Adrenal gland (tissue), 12 donors: ENCODE measurements around the gene NDUFA3. TPM values are rescaled to one million over a fixed set of nuclear protein-coding genes. Genes with fewer than 3 reads are reported as not detected.

Experiments used
- DNase-seq, 7 donors: peaks; one replicate each; pipeline ENCODE4 v3.0.0-alpha.2; 2019 to 2020
- H3K27ac ChIP-seq, 5 donors: fragments of 200-600 bp; sonication (generic) in 4 of 5; 1 replicate in 3 of 5; 2 replicates in 2 of 5; pipeline versions ENCODE4 v1.5.1 to v1.8.0; 2016 to 2020; ENCODE audit warnings: mild to moderate bottlenecking in 1 of 5
- H3K27me3 ChIP-seq: fragments of 200-600 bp; 2 replicates; pipeline ENCODE4 v1.8.0; 2021
- H3K36me3 ChIP-seq, 2 donors: fragments of 200-600 bp; replicated peaks in 1 of 2; 1 replicate in 1 of 2; 2 replicates in 1 of 2; pipeline versions ENCODE4 v1.5.1 to v1.8.0; 2018 to 2022
- H3K4me1 ChIP-seq, 2 donors: fragments of 200-600 bp; replicated peaks in 1 of 2; 1 replicate in 1 of 2; 2 replicates in 1 of 2; pipeline versions ENCODE4 v1.5.1 to v1.8.0; 2018 to 2021
- H3K4me3 ChIP-seq, 4 donors: fragments of 200-600 bp; sonication (generic) in 3 of 4; one replicate each; pipeline ENCODE4 v1.5.1; 2016 to 2018
- H3K9me3 ChIP-seq, 3 donors: fragments of 200-600 bp; sonication (generic) in 1 of 3; replicated peaks in 1 of 3; 1 replicate in 2 of 3; 2 replicates in 1 of 3; pipeline versions ENCODE4 v1.5.1 to v1.8.0; 2016 to 2021
- CTCF ChIP-seq, 6 experiments: fragments of 450-650 bp in 4 of 6; fragments of 200-600 bp in 2 of 6; sonication (generic) in 1 of 6; IDR thresholded peaks; 1 replicate in 5 of 6; 2 replicates in 1 of 6; pipeline versions ENCODE4 v1.5.1 to v1.8.0; 2016 to 2021; ENCODE audit warnings: antibody characterized with exemption in 6 of 6, mild to moderate bottlenecking in 2 of 6, moderate library complexity in 1 of 6
- POLR2A ChIP-seq, 2 donors: fragments of 450-650 bp; IDR thresholded peaks; one replicate each; pipeline ENCODE4 v1.6.1; 2017; ENCODE audit warnings: antibody characterized with exemption in 2 of 2, mild to moderate bottlenecking in 2 of 2, moderate library complexity in 1 of 2
- WGBS, 4 donors: extraction: QIAGEN DNeasy Blood & Tissue Kit in 2 of 4; methylation state at CpG; one replicate each; pipeline versions ENCODE4 v1.1.5 to v1.1.7; 2013 to 2017; 5-methylcytosine and 5-hydroxymethylcytosine counted together
- intact Hi-C, 2 donors: fragments of 100-400 bp; cut with DNase I; formaldehyde crosslinking; loops; one replicate each; pipeline versions ENCODE4 v1.14.1 to v1.15.0; 2022 to 2023
- polyA plus RNA-seq, 3 donors: library from polyadenylated mRNA; stranded (reverse); fragments of 200-250 nt in 2 of 3; fragments of 350-450 nt in 1 of 3; fragmentation: Illumina TruSeq in 1 of 3; extraction: RNeasy Lipid Tissue Mini Kit (QIAGEN cat#74804) in 1 of 3; gene quantifications; one replicate each; pipeline ENCODE4 v1.2.3, GENCODE V29; 2013 to 2014
- total RNA-seq, 9 donors: library from RNA; depleted of rRNA in 4 of 9; stranded (reverse); fragments of >200 nt in 4 of 9; fragments of 120-200 nt in 1 of 9; fragmentation: NEBNext Ultra II Directional in 1 of 9; extraction: Animal tissue kit (Norgen Biotek cat#: 25700) in 1 of 9; gene quantifications; one replicate each; pipeline versions ENCODE4 v1.1.0 to v1.2.4, GENCODE V29; 2013 to 2023
- donor health status: healthy with polysubstance abuse.
- donor health status: Bipolar disorder and iron deficiency.
- donor health status: DM: yes; HTN: yes; CAD: no.
- donor health status: DM: no; HTN: no; CAD: no.
- donor health status: DM: no; HTN: no; CAD: no.
- donor health status: DM: yes; HTN: yes; CAD: no.

Gene NDUFA3
- total and polyA plus RNA-seq, 12 donors, result 33.2 to 1,730 (median 173) TPM

GRCh38 chr19:54136864-54137698, 34.4 kb downstream of the NDUFA3 start:
- Histone ChIP-seq H3K27me3 (no peaks in the 10 kb centered on the region), H3K36me3 (no peaks in the 10 kb centered on the region), H3K9me3 (no peaks in the 10 kb centered on the region), H3K4me3 (peak overlapping the region in 2 of 4 donors; percentile 84 to 100), H3K4me1 (peaks cover 21 to 39% of the 10 kb centered on the region in 2 donors), H3K27ac (peak overlapping the region; percentile 28 to 99 (median 93))
- intact Hi-C loops, result no loop called here
- DNase-seq, result peak; percentile 99 to 100 (median 100)
- WGBS, 4 donors, result 0 to 1% (median 0%) methylated on average over 30 to 46 of the region's 46 CpGs
- TF ChIP-seq POLR2A (IDR thresholded peaks at IDR 0.05) (peak in 1 of 2 donors; percentile 82), CTCF (IDR thresholded peaks at IDR 0.05) (no peak)

GRCh38 chr19:54137699-54138488, 35.2 kb downstream of the NDUFA3 start, which contains the start of gene CNOT3:
CNOT3 (plus strand) TSS chr19:54137762; CDS start chr19:54142979, 5,217 bp downstream.
- DNase-seq, result peak in 1 of 7 donors; percentile 54
- Histone ChIP-seq H3K9me3 (no peaks in the 10 kb centered on the region), H3K4me1 (peaks cover 21 to 39% of the 10 kb centered on the region in 2 donors), H3K4me3 (peak within 1 kb of the TSS; percentile 21 to 100 (median 84)), H3K36me3 (peaks cover 0 to 5% of the 10 kb centered on the region in 2 donors), H3K27me3 (no peaks in the 10 kb centered on the region), H3K27ac (peak within 1 kb of the TSS; percentile 28 to 99 (median 93))
- WGBS, 4 donors, result 0 to 2% (median 0%) methylated on average over 12 to 101 of the region's 103 CpGs
- intact Hi-C loops, result no loop called here
- TF ChIP-seq POLR2A (IDR thresholded peaks at IDR 0.05) (peak; percentile 55 to 87), CTCF (IDR thresholded peaks at IDR 0.05) (peak in 1 of 6 experiments; percentile 2)

GRCh38 chr19:54138489-54139256, 36.0 kb downstream of the NDUFA3 start:
- no peaks in the 10 kb centered on the region for H3K9me3 ChIP-seq
- peak overlapping the region in 3 of 5 donors; percentile 93 to 99 (median 94) for H3K27ac ChIP-seq
- peaks cover 0 to 13% of the 10 kb centered on the region in 2 donors for H3K36me3 ChIP-seq
- no peaks in the 10 kb centered on the region for H3K27me3 ChIP-seq
- TF ChIP-seq CTCF (IDR thresholded peaks at IDR 0.05), result no peak
- no peak for TF ChIP-seq POLR2A (IDR thresholded peaks at IDR 0.05)
- peaks cover 21 to 39% of the 10 kb centered on the region in 2 donors for H3K4me1 ChIP-seq
- DNase-seq, result peak in 2 of 7 donors; percentile 26 to 52
- intact Hi-C loops, result no loop called here
- 17 to 20% (median 19%) methylated on average over 12 to 31 of the region's 31 CpGs for WGBS, 4 donors
- peak overlapping the region in 3 of 4 donors; percentile 21 to 100 (median 84) for H3K4me3 ChIP-seq
